Adrenal gland (tissue), 12 donors: ENCODE data around the gene OR2M4. TPM values are rescaled to one million over a fixed set of nuclear protein-coding genes. Genes with fewer than 3 reads are reported as not detected.

Experiments used
- DNase-seq, 7 donors: peaks; one replicate each; pipeline ENCODE4 v3.0.0-alpha.2; 2019 to 2020
- H3K27ac ChIP-seq, 5 donors: fragments of 200-600 bp; sonication (generic) in 4 of 5; 1 replicate in 3 of 5; 2 replicates in 2 of 5; pipeline versions ENCODE4 v1.5.1 to v1.8.0; 2016 to 2020; ENCODE audit warnings: mild to moderate bottlenecking in 1 of 5
- H3K27me3 ChIP-seq: fragments of 200-600 bp; 2 replicates; pipeline ENCODE4 v1.8.0; 2021
- H3K36me3 ChIP-seq, 2 donors: fragments of 200-600 bp; replicated peaks in 1 of 2; 1 replicate in 1 of 2; 2 replicates in 1 of 2; pipeline versions ENCODE4 v1.5.1 to v1.8.0; 2018 to 2022
- H3K4me1 ChIP-seq, 2 donors: fragments of 200-600 bp; replicated peaks in 1 of 2; 1 replicate in 1 of 2; 2 replicates in 1 of 2; pipeline versions ENCODE4 v1.5.1 to v1.8.0; 2018 to 2021
- H3K4me3 ChIP-seq, 4 donors: fragments of 200-600 bp; sonication (generic) in 3 of 4; one replicate each; pipeline ENCODE4 v1.5.1; 2016 to 2018
- H3K9me3 ChIP-seq, 3 donors: fragments of 200-600 bp; sonication (generic) in 1 of 3; replicated peaks in 1 of 3; 1 replicate in 2 of 3; 2 replicates in 1 of 3; pipeline versions ENCODE4 v1.5.1 to v1.8.0; 2016 to 2021
- POLR2A ChIP-seq, 2 donors: fragments of 450-650 bp; IDR thresholded peaks; one replicate each; pipeline ENCODE4 v1.6.1; 2017; ENCODE audit warnings: antibody characterized with exemption in 2 of 2, mild to moderate bottlenecking in 2 of 2, moderate library complexity in 1 of 2
- WGBS, 4 donors: extraction: QIAGEN DNeasy Blood & Tissue Kit in 2 of 4; methylation state at CpG; one replicate each; pipeline versions ENCODE4 v1.1.5 to v1.1.7; 2013 to 2017; 5-methylcytosine and 5-hydroxymethylcytosine counted together
- intact Hi-C, 2 donors: fragments of 100-400 bp; cut with DNase I; formaldehyde crosslinking; loops; one replicate each; pipeline versions ENCODE4 v1.14.1 to v1.15.0; 2022 to 2023
- polyA plus RNA-seq, 3 donors: library from polyadenylated mRNA; stranded (reverse); fragments of 200-250 nt in 2 of 3; fragments of 350-450 nt in 1 of 3; fragmentation: Illumina TruSeq in 1 of 3; extraction: RNeasy Lipid Tissue Mini Kit (QIAGEN cat#74804) in 1 of 3; gene quantifications; one replicate each; pipeline ENCODE4 v1.2.3, GENCODE V29; 2013 to 2014
- total RNA-seq, 9 donors: library from RNA; depleted of rRNA in 4 of 9; stranded (reverse); fragments of >200 nt in 4 of 9; fragments of 120-200 nt in 1 of 9; fragmentation: NEBNext Ultra II Directional in 1 of 9; extraction: Animal tissue kit (Norgen Biotek cat#: 25700) in 1 of 9; gene quantifications; one replicate each; pipeline versions ENCODE4 v1.1.0 to v1.2.4, GENCODE V29; 2013 to 2023
- TF ChIP-seq, protein P1 (sequence below), 6 experiments: fragments of 450-650 bp in 4 of 6; fragments of 200-600 bp in 2 of 6; sonication (generic) in 1 of 6; IDR thresholded peaks; 1 replicate in 5 of 6; 2 replicates in 1 of 6; pipeline versions ENCODE4 v1.5.1 to v1.8.0; 2016 to 2021; ENCODE audit warnings: antibody characterized with exemption in 6 of 6, mild to moderate bottlenecking in 2 of 6, moderate library complexity in 1 of 6
- donor health status: healthy with polysubstance abuse.
- donor health status: Bipolar disorder and iron deficiency.
- donor health status: DM: yes; HTN: yes; CAD: no.
- donor health status: DM: no; HTN: no; CAD: no.
- donor health status: DM: no; HTN: no; CAD: no.
- donor health status: DM: yes; HTN: yes; CAD: no.

Gene OR2M4
- total and polyA plus RNA-seq, 12 donors: not detected

DNA sequence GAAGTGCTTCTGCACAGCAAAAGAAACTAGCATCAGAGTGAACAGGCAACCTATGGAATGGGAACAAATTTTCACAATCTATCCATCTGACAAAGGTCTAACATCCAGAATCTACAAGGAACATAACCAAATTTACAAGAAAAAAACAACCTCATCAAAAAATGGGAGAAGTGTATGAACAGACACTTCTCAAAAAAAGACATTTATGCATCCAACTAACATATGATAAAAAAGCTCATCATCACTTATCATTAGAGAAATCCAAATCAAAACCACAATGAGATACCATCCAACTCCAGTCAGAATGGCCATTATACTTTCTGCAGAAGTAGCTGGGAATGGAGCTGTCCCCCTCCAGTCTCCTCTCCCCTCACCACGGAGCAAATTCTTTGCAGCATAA is 37.1 kb upstream of the OR2M4 start:
- Histone ChIP-seq H3K36me3 (no peaks in the 10 kb centered on the region), H3K4me3 (no peak overlapping the region), H3K9me3 (no peaks in the 10 kb centered on the region), H3K4me1 (no peaks in the 10 kb centered on the region), H3K27ac (no peak overlapping the region), H3K27me3 (no peaks in the 10 kb centered on the region)
- no peak for DNase-seq
- TF ChIP-seq, protein P1, sequence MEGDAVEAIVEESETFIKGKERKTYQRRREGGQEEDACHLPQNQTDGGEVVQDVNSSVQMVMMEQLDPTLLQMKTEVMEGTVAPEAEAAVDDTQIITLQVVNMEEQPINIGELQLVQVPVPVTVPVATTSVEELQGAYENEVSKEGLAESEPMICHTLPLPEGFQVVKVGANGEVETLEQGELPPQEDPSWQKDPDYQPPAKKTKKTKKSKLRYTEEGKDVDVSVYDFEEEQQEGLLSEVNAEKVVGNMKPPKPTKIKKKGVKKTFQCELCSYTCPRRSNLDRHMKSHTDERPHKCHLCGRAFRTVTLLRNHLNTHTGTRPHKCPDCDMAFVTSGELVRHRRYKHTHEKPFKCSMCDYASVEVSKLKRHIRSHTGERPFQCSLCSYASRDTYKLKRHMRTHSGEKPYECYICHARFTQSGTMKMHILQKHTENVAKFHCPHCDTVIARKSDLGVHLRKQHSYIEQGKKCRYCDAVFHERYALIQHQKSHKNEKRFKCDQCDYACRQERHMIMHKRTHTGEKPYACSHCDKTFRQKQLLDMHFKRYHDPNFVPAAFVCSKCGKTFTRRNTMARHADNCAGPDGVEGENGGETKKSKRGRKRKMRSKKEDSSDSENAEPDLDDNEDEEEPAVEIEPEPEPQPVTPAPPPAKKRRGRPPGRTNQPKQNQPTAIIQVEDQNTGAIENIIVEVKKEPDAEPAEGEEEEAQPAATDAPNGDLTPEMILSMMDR (IDR thresholded peaks at IDR 0.05): no peak
- no peak for TF ChIP-seq POLR2A (IDR thresholded peaks at IDR 0.05)
- intact Hi-C loops: no loop called here
- WGBS, 4 donors: 31 to 53% (median 50%) methylated on average over 1 of the region's 1 CpG

GRCh38 chr1:248196965-248197364 is 34.3 kb upstream of the OR2M4 start, which contains the start of gene OR2M3:
Gene OR2M3 (plus strand): TSS chr1:248197265. CDS start chr1:248203068, 5,803 bp downstream.
- Histone ChIP-seq H3K27ac (no peak within 1 kb of the TSS), H3K4me3 (no peak within 1 kb of the TSS), H3K4me1 (no peaks in the 10 kb centered on the region), H3K27me3 (no peaks in the 10 kb centered on the region), H3K36me3 (no peaks in the 10 kb centered on the region), H3K9me3 (no peaks in the 10 kb centered on the region)
- no peak for TF ChIP-seq POLR2A (IDR thresholded peaks at IDR 0.05)
- TF ChIP-seq, protein P1 (IDR thresholded peaks at IDR 0.05): no peak
- WGBS, 4 donors: 41 to 60% (median 47%) methylated on average over 4 of the region's 4 CpGs
- intact Hi-C loops: no loop called here
- no peak for DNase-seq

GRCh38 chr1:248215880-248216279 is 15.3 kb upstream of the OR2M4 start:
- H3K36me3 ChIP-seq: no peaks in the 10 kb centered on the region
- no peaks in the 10 kb centered on the region for H3K27me3 ChIP-seq
- H3K27ac ChIP-seq: no peak overlapping the region
- H3K4me3 ChIP-seq: no peak overlapping the region
- intact Hi-C loops: no loop called here
- DNase-seq: no peak
- no peaks in the 10 kb centered on the region for H3K4me1 ChIP-seq
- 82 to 95% (median 89%) methylated on average over 1 of the region's 1 CpG for WGBS, 4 donors
- TF ChIP-seq POLR2A (IDR thresholded peaks at IDR 0.05): no peak
- TF ChIP-seq, protein P1 (IDR thresholded peaks at IDR 0.05): no peak
- H3K9me3 ChIP-seq: no peaks in the 10 kb centered on the region

- no peaks in the 10 kb centered on the region for H3K27me3 ChIP-seq
- WGBS, 4 donors: 74 to 89% (median 81%) methylated on average over 1 of the region's 1 CpG
- no peaks in the 10 kb centered on the region for H3K9me3 ChIP-seq
- DNase-seq: no peak
- no peaks in the 10 kb centered on the region for H3K36me3 ChIP-seq
- no peak overlapping the region for H3K27ac ChIP-seq
- TF ChIP-seq POLR2A (IDR thresholded peaks at IDR 0.05): no peak
- TF ChIP-seq, protein P1 (IDR thresholded peaks at IDR 0.05): no peak
- intact Hi-C loops: no loop called here
- no peak overlapping the region for H3K4me3 ChIP-seq
- H3K4me1 ChIP-seq: no peaks in the 10 kb centered on the region
Measured at GRCh38 chr1:248225537-248225936, 5.7 kb upstream of the OR2M4 start.
